CD14-positive monocyte (primary cell): ENCODE measurements around the gene ZNRF2. TPM values are rescaled to one million over a fixed set of nuclear protein-coding genes. Genes with fewer than 3 reads are reported as not detected.
"Not testable (repeated sequence)": the region's sequence is repeated elsewhere in the genome, so short reads cannot be mapped to it uniquely, and the experiment has no call there.

ENCODE experiments used
- DNase-seq, 3 donors: peaks; one replicate each; pipeline ENCODE4 v3.0.0-alpha.2; 2011 to 2022
- H2AFZ ChIP-seq: 2 replicates; pipeline ENCODE4 v1.6.0; 2012; ENCODE audit warnings: mild to moderate bottlenecking, low read depth, low read length, inconsistent platforms; ENCODE audit not compliant: insufficient read depth, poor library complexity, severe bottlenecking
- H3K27ac ChIP-seq, 2 donors: 1 replicate in 1 of 2; 2 replicates in 1 of 2; pipeline ENCODE4 v1.5.1; 2012 to 2013; ENCODE audit warnings: low read length in 2 of 2, control low read depth in 1 of 2, inconsistent platforms in 1 of 2, low read depth in 1 of 2, mild to moderate bottlenecking in 1 of 2
- H3K27me3 ChIP-seq, 2 donors: one replicate each; pipeline versions ENCODE4 v1.6.0 to v1.6.1; 2011 to 2013; ENCODE audit warnings: low read length in 2 of 2; ENCODE audit not compliant: control insufficient read depth in 2 of 2, insufficient read depth in 2 of 2
- H3K36me3 ChIP-seq, 2 donors: replicated peaks in 1 of 2; 1 replicate in 1 of 2; 2 replicates in 1 of 2; pipeline versions ENCODE4 v1.5.1 to v1.6.1; 2012 to 2013; ENCODE audit warnings: low read length in 2 of 2, control low read depth in 1 of 2, inconsistent platforms in 1 of 2, mild to moderate bottlenecking in 1 of 2; ENCODE audit not compliant: insufficient read depth in 2 of 2, control insufficient read depth in 1 of 2
- H3K4me1 ChIP-seq, 2 donors: 1 replicate in 1 of 2; 2 replicates in 1 of 2; pipeline versions ENCODE4 v1.5.1 to v1.6.1; 2012 to 2013; ENCODE audit warnings: low read length in 2 of 2, control low read depth in 1 of 2, inconsistent platforms in 1 of 2, mild to moderate bottlenecking in 1 of 2, moderate library complexity in 1 of 2; ENCODE audit not compliant: insufficient read depth in 2 of 2, control insufficient read depth in 1 of 2
- H3K4me2 ChIP-seq: replicated peaks from 2 replicates; pipeline ENCODE3; 2012; ENCODE audit warnings: low read length, moderate library complexity, mild to moderate bottlenecking; ENCODE audit not compliant: poor library complexity, severe bottlenecking; ENCODE audit errors: extremely low read depth
- H3K4me3 ChIP-seq, 3 experiments: fragments of 200-600 bp in 1 of 3; sonication (generic) in 1 of 3; replicated peaks in 1 of 3; 1 replicate in 2 of 3; 2 replicates in 1 of 3; pipeline ENCODE4 v1.5.1; 2011 to 2013; ENCODE audit warnings: low read length in 3 of 3, mild to moderate bottlenecking in 3 of 3, control low read depth in 2 of 3, low read depth in 2 of 3, inconsistent platforms in 1 of 3, moderate library complexity in 1 of 3
- H3K79me2 ChIP-seq: 2 replicates; pipeline ENCODE4 v1.6.0; 2012; ENCODE audit warnings: mild to moderate bottlenecking, control low read depth, inconsistent platforms, low read length, moderate library complexity; ENCODE audit not compliant: insufficient read depth
- H3K9ac ChIP-seq: 2 replicates; pipeline ENCODE4 v1.6.0; 2017; ENCODE audit warnings: low read length, mild to moderate bottlenecking; ENCODE audit not compliant: insufficient read depth, poor library complexity, severe bottlenecking
- H3K9me3 ChIP-seq, 2 donors: replicated peaks in 1 of 2; 1 replicate in 1 of 2; 2 replicates in 1 of 2; pipeline versions ENCODE4 v1.5.1 to v1.6.1; 2012 to 2013; ENCODE audit warnings: low read length in 2 of 2, control low read depth in 1 of 2; ENCODE audit not compliant: control insufficient read depth in 1 of 2, insufficient read depth in 1 of 2
- H4K20me1 ChIP-seq: 2 replicates; pipeline ENCODE4 v1.6.0; 2012; ENCODE audit warnings: mild to moderate bottlenecking, low read length, control low read depth, moderate library complexity; ENCODE audit not compliant: insufficient read depth
- H3K27ac Mint-ChIP-seq, 7 donors: one replicate each; pipeline ENCODE4 v1.8.0; 2020; ENCODE audit warnings: mild to moderate bottlenecking in 7 of 7, mixed read lengths in 7 of 7, moderate library complexity in 6 of 7, inconsistent platforms in 2 of 7
- H3K27me3 Mint-ChIP-seq, 3 donors: one replicate each; pipeline ENCODE4 v1.8.0; 2021 to 2022; ENCODE audit warnings: low read depth in 3 of 3, mild to moderate bottlenecking in 3 of 3, mixed read lengths in 3 of 3, moderate library complexity in 3 of 3, inconsistent platforms in 1 of 3
- H3K36me3 Mint-ChIP-seq, 2 donors: one replicate each; pipeline ENCODE4 v1.8.0; 2020; ENCODE audit warnings: mixed read lengths in 2 of 2, inconsistent platforms in 1 of 2, mild to moderate bottlenecking in 1 of 2
- H3K4me1 Mint-ChIP-seq: one replicate; pipeline ENCODE4 v1.8.0; 2020; ENCODE audit warnings: mild to moderate bottlenecking, mixed read lengths
- H3K4me3 Mint-ChIP-seq, 2 donors: one replicate each; pipeline ENCODE4 v1.8.0; 2020; ENCODE audit warnings: mild to moderate bottlenecking in 2 of 2, mixed read lengths in 2 of 2, moderate library complexity in 1 of 2
- H3K9me3 Mint-ChIP-seq, 7 donors: one replicate each; pipeline ENCODE4 v1.8.0; 2020 to 2022; ENCODE audit warnings: mixed read lengths in 7 of 7, mild to moderate bottlenecking in 6 of 7, moderate library complexity in 6 of 7, inconsistent platforms in 2 of 7
- WGBS: methylation state at CpG from one replicate; pipeline ENCODE4 v1.1.5; 2013; ENCODE audit warnings: missing lambda C conversion rate; ENCODE audit not compliant: insufficient coverage; 5-methylcytosine and 5-hydroxymethylcytosine counted together
- intact Hi-C, 2 donors: fragments of 100-400 bp; cut with micrococcal nuclease; formaldehyde crosslinking; loops; one replicate each; pipeline versions ENCODE4 v1.15.0 to v1.15.1; 2023
- polyA plus RNA-seq, 3 donors: library from polyadenylated mRNA; depleted of rRNA in 1 of 3; unstranded in 2 of 3; stranded (reverse) in 1 of 3; fragments of 300-500 nt in 2 of 3; fragments of >200 nt in 1 of 3; fragmentation: Illumina TruSeq in 2 of 3; gene quantifications; 1 replicate in 2 of 3; 2 replicates in 1 of 3; pipeline ENCODE4 v1.2.3, GENCODE V29; 2012 to 2021
- TF ChIP-seq, protein P1 (sequence below): fragments of 200-600 bp; IDR thresholded peaks from one replicate; pipeline ENCODE4 v1.8.0; 2022; ENCODE audit warnings: antibody characterized with exemption, mild to moderate bottlenecking

The ZNRF2 gene
- polyA plus RNA-seq, 3 donors = 1.9 to 9.5 (median 5.7) TPM

DNA sequence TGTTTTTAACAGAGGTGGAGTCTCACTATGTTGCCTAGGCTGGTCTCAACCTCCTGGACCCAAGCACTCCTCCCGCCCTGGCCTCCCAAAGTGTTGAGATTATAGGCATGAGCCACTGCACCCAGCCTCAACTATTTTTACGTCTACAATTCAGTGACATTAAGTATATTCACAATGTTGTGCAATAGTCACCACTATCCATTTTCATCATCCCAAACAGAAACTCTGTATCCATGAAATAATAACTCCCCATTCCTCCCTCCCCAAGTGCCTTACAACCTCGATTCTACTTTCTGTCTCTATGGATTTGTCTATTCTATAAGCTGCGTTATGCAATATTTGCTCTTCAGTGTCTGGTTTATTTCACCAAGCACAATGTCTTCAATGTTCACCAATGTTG is 20.3 kb upstream of the ZNRF2 start:
- no peak overlapping the region for H2AFZ ChIP-seq
- TF ChIP-seq, protein P1, sequence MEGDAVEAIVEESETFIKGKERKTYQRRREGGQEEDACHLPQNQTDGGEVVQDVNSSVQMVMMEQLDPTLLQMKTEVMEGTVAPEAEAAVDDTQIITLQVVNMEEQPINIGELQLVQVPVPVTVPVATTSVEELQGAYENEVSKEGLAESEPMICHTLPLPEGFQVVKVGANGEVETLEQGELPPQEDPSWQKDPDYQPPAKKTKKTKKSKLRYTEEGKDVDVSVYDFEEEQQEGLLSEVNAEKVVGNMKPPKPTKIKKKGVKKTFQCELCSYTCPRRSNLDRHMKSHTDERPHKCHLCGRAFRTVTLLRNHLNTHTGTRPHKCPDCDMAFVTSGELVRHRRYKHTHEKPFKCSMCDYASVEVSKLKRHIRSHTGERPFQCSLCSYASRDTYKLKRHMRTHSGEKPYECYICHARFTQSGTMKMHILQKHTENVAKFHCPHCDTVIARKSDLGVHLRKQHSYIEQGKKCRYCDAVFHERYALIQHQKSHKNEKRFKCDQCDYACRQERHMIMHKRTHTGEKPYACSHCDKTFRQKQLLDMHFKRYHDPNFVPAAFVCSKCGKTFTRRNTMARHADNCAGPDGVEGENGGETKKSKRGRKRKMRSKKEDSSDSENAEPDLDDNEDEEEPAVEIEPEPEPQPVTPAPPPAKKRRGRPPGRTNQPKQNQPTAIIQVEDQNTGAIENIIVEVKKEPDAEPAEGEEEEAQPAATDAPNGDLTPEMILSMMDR = no peak
- H3K27me3 ChIP-seq = no peaks in the 10 kb centered on the region
- intact Hi-C loops = no loop called here
- H3K4me2 ChIP-seq = no peak overlapping the region
- no peaks in the 10 kb centered on the region for H4K20me1 ChIP-seq
- H3K27ac Mint-ChIP-seq = no peak overlapping the region
- H3K4me3 ChIP-seq = no peak overlapping the region
- no peaks in the 10 kb centered on the region for H3K36me3 ChIP-seq
- H3K79me2 ChIP-seq = no peaks in the 10 kb centered on the region
- H3K27me3 Mint-ChIP-seq = peaks cover 0 to 6% (median 3%) of the 10 kb centered on the region in 3 donors
- no peak overlapping the region for H3K27ac ChIP-seq
- H3K9ac ChIP-seq = no peak overlapping the region
- peaks cover 4% of the 10 kb centered on the region for H3K4me1 Mint-ChIP-seq
- DNase-seq = no peak
- no peak overlapping the region for H3K4me3 Mint-ChIP-seq
- H3K4me1 ChIP-seq = no peaks in the 10 kb centered on the region
- no peaks in the 10 kb centered on the region for H3K9me3 ChIP-seq
- 94% methylated on average over 2 of the region's 4 CpGs for WGBS
- peaks cover 10 to 11% of the 10 kb centered on the region in 2 donors for H3K36me3 Mint-ChIP-seq
- peaks cover 0 to 2% (median 0%) of the 10 kb centered on the region in 7 donors for H3K9me3 Mint-ChIP-seq

DNA sequence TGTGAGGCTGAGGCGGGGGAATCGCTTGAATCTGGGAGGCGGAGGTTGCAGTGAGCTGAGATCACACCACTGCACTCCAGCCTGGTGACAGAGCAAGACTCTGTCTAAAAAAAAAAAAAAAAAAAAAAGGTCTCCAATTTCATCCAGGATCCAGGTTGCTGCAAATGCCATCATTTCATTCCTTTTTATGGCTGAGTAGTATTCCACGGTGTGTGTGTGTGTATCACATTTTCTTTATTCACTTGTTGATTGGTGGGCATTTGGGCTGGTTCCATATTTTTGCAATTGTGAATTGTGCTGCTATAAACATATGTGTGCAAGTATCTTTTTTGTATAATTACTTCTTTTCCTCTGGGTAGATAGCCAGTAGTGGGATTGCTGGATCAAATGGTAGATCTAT is 19.2 kb upstream of the ZNRF2 start:
- H3K4me1 Mint-ChIP-seq, DNase-seq, H3K27ac ChIP-seq, H3K36me3 ChIP-seq, H3K27ac Mint-ChIP-seq, H2AFZ ChIP-seq, H3K27me3 Mint-ChIP-seq, H3K27me3 ChIP-seq, H3K9me3 ChIP-seq, H3K9me3 Mint-ChIP-seq, H4K20me1 ChIP-seq, H3K4me3 ChIP-seq, H3K9ac ChIP-seq, H3K79me2 ChIP-seq, H3K4me1 ChIP-seq, H3K4me2 ChIP-seq, intact Hi-C loops, H3K4me3 Mint-ChIP-seq: not testable (repeated sequence)
- peaks cover 5 to 11% of the 10 kb centered on the region in 2 donors for H3K36me3 Mint-ChIP-seq
- WGBS = 100% methylated on average over 4 of the region's 4 CpGs
